Immature natural killer cell (primary cell): ENCODE data around the gene NADSYN1. TPM values are rescaled to one million over a fixed set of nuclear protein-coding genes. Genes with fewer than 3 reads are reported as not detected.

ENCODE experiments used
- DNase-seq, 3 donors: peaks; one replicate each; pipeline ENCODE4 v3.0.0; 2022; ENCODE audit warnings: mixed read lengths in 1 of 3
- H3K27ac Mint-ChIP-seq, 6 donors: one replicate each; pipeline ENCODE4 v1.8.0; 2020; ENCODE audit warnings: mixed read lengths in 6 of 6, mild to moderate bottlenecking in 5 of 6, inconsistent platforms in 4 of 6, moderate library complexity in 3 of 6
- H3K27me3 Mint-ChIP-seq, 3 donors: one replicate each; pipeline ENCODE4 v1.8.0; 2020 to 2021; ENCODE audit warnings: low read depth in 3 of 3, mild to moderate bottlenecking in 3 of 3, mixed read lengths in 3 of 3, moderate library complexity in 3 of 3, inconsistent platforms in 1 of 3
- H3K36me3 Mint-ChIP-seq, 3 donors: one replicate each; pipeline ENCODE4 v1.8.0; 2020; ENCODE audit warnings: mixed read lengths in 3 of 3, inconsistent platforms in 2 of 3, mild to moderate bottlenecking in 2 of 3
- H3K4me1 Mint-ChIP-seq, 2 donors: one replicate each; pipeline ENCODE4 v1.8.0; 2020; ENCODE audit warnings: inconsistent platforms in 2 of 2, mild to moderate bottlenecking in 2 of 2, mixed read lengths in 2 of 2, moderate library complexity in 1 of 2
- H3K4me3 Mint-ChIP-seq, 5 donors: one replicate each; pipeline ENCODE4 v1.8.0; 2020; ENCODE audit warnings: mild to moderate bottlenecking in 5 of 5, mixed read lengths in 5 of 5, inconsistent platforms in 3 of 5, moderate library complexity in 3 of 5
- H3K9me3 Mint-ChIP-seq, 6 donors: one replicate each; pipeline ENCODE4 v1.8.0; 2020; ENCODE audit warnings: mild to moderate bottlenecking in 6 of 6, mixed read lengths in 6 of 6, inconsistent platforms in 4 of 6, moderate library complexity in 3 of 6
- polyA plus RNA-seq, 3 donors: library from polyadenylated mRNA; unstranded; fragments of 300-500 nt; fragmentation: Illumina TruSeq; gene quantifications; one replicate each; pipeline ENCODE4 v1.2.3, GENCODE V29; 2021

NADSYN1 gene
- polyA plus RNA-seq, 3 donors from 2014 or later = 35.1 to 48.0 (median 37.1) TPM

DNA sequence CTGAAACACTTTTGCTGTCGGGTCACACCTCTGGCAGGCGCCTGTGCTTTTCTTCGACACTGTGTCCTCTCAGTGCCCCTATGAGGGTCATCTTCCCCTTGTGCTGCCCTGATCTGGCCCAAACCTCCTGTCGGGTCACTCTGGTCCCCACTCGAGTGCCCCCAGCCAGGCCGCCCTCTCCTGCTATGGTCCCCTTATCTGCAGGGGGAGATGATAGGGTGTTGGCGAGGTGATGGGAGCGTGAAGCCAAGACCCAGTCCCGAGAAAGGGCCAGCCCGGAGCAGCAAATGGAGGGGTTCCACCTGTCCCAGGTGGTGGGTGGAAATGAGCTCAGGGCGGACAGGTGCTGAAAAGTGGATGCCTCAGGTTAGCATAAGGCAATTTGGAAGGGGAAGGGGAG, 9.7 kb downstream of the NADSYN1 start:
- DNase-seq = no peak
- no peaks in the 10 kb centered on the region for H3K9me3 Mint-ChIP-seq
- peaks cover 8 to 20% of the 10 kb centered on the region in 2 donors for H3K4me1 Mint-ChIP-seq
- H3K27ac Mint-ChIP-seq = no peak overlapping the region
- no peak overlapping the region for H3K4me3 Mint-ChIP-seq
- H3K36me3 Mint-ChIP-seq = peaks cover 24 to 45% (median 34%) of the 10 kb centered on the region in 3 donors
- H3K27me3 Mint-ChIP-seq = peaks cover 0 to 6% (median 0%) of the 10 kb centered on the region in 3 donors

DNA sequence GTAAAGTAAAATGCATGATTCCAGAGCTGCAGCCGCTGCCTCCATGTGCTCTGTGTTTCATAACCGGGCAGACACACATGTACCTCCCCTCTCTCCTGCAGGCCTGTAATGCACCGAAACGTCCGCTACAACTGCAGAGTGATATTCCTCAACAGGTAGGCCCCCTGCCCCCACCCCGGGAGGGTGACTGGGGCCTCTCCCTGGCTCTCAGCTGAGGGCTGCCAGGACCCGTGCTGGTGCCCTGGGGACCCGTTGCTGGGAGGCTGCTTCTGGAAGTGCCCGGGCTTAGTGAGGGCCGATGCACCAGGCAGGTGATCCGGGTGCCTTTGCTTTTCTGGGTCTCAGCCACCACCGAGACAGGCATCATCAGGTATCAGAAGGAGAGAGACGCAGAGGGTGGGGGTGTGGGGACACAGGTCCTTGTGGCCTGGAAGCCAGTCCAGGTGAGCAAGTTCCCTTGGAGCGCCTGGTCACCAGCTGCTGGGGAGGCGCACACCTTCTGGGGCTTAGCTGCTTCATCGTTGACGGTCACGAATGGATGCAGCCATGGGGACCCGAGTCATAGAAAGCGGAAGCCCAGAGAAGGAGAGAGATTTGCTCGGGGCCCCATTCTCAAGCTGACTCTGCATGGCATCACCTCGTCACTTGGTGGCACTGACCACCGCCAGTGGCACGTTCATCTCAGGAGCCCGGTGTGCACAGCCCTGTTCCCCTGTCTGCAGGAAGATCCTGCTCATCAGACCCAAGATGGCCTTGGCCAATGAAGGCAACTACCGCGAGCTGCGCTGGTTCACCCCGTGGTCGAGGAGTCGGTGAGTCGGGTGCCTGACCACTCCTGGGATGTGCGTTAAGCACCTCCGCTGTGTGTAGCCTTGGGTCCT, 10.6 kb downstream of the NADSYN1 start:
- Mint-ChIP-seq H3K4me1 (peaks cover 8 to 17% of the 10 kb centered on the region in 2 donors), H3K27ac (no peak overlapping the region), H3K27me3 (peaks cover 0 to 6% (median 0%) of the 10 kb centered on the region in 3 donors), H3K9me3 (no peaks in the 10 kb centered on the region), H3K4me3 (no peak overlapping the region), H3K36me3 (peaks cover 25 to 49% (median 41%) of the 10 kb centered on the region in 3 donors)
- DNase-seq = no peak

DNA sequence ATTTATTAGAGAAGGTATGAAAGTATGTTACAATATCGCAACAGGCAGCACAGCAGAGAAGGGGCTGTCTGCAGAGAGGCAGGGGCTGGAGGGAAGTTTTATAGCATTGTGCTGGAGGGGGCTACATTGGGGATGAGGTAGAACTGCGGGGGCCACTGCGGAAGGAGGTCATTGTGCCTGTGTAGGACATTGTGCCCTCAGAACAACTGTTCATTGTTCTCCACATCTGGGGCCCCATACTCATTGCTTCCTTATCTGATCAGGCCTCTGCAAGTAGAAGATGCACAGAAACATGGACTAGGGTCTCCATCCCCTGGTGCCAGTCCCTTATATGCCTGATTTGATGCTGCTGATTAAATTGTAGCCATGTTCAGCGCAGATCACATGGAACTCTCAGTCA, 12.1 kb downstream of the NADSYN1 start:
- Mint-ChIP-seq H3K4me3 (no peak overlapping the region), H3K27me3 (peaks cover 0 to 3% (median 0%) of the 10 kb centered on the region in 3 donors), H3K27ac (peak overlapping the region in 1 of 6 donors; percentile 60), H3K9me3 (no peaks in the 10 kb centered on the region), H3K36me3 (peaks cover 29 to 47% (median 44%) of the 10 kb centered on the region in 3 donors), H3K4me1 (peaks cover 5 to 17% of the 10 kb centered on the region in 2 donors)
- no peak for DNase-seq

DNA sequence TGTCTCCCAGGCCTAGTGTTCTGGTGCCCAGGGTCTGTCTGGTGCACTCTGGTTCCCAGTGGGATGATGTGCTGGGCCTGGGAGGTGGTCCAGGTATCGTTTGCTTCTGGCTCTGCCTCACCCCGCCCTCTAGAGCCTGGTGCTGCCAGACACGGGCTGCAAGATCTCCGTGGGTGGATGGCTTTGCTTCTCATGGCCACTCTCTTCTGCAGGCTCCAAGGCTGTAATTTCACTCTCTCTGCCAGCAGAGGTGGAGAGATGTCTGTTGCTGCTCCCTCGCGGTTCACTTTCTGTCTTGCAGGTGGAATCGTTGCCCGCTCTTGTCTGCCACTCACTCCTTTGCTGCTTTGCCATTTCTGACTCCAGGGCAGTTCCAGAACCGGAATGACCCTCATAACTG, 13.4 kb downstream of the NADSYN1 start:
- DNase-seq = no peak
- Mint-ChIP-seq H3K4me1 (peaks cover 5 to 11% of the 10 kb centered on the region in 2 donors), H3K27ac (peak overlapping the region in 1 of 6 donors; percentile 28)

DNA sequence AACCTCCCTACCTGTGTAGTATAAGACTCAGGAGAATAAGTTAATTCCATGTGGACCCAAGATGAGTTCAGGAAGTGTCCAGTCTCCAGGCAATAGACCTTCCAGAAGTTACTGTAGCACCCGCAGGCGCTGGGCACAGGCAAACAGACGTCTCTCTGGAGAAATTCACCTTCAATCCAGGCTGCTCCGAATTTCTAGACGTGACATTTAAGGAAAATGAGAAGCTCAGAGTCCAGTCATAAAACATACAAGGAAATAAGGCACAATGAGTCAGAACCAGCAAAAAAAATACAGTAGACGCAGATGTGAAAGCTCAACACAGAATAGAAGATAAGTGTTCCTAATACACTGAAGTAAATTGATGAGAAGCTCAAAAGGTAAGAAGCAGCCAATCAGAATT, 14.2 kb downstream of the NADSYN1 start:
- DNase-seq = no peak
- H3K4me3 Mint-ChIP-seq = no peak overlapping the region
- peaks cover 5 to 11% of the 10 kb centered on the region in 2 donors for H3K4me1 Mint-ChIP-seq
- peaks cover 20 to 39% (median 33%) of the 10 kb centered on the region in 3 donors for H3K36me3 Mint-ChIP-seq
- H3K27ac Mint-ChIP-seq = peak overlapping the region in 1 of 6 donors; percentile 13
- H3K9me3 Mint-ChIP-seq = no peaks in the 10 kb centered on the region
- H3K27me3 Mint-ChIP-seq = peaks cover 0 to 3% (median 0%) of the 10 kb centered on the region in 3 donors

More for the DNA sequence above, 13.4 kb downstream of the NADSYN1 start:
- Mint-ChIP-seq H3K4me3 (no peak overlapping the region), H3K36me3 (peaks cover 20 to 37% (median 33%) of the 10 kb centered on the region in 3 donors), H3K9me3 (no peaks in the 10 kb centered on the region), H3K27me3 (peaks cover 0 to 3% (median 0%) of the 10 kb centered on the region in 3 donors)

DNA sequence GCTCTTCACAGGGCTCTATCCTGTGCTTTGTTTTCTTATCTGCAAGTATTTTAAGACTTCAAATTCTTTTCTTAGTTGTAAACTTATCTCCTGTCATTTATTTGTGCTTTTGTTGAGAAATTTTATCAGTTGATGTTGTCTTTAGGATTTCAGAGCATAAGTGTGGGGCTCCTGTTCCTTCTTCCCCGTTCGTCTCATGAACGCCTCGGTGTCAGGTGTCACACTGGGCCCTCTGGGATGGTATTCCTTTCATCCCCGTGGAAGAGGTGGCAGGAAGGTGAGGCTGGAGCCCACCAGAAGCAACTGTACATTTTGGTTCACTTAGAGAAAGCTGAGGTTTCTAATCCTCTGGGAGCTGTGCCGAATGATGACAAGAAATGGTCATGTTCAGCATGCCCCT, 17.9 kb downstream of the NADSYN1 start:
- no peak overlapping the region for H3K4me3 Mint-ChIP-seq
- no peak for DNase-seq
- H3K36me3 Mint-ChIP-seq = peaks cover 16 to 44% (median 24%) of the 10 kb centered on the region in 3 donors
- H3K9me3 Mint-ChIP-seq = no peaks in the 10 kb centered on the region
- H3K27ac Mint-ChIP-seq = no peak overlapping the region
- no peaks in the 10 kb centered on the region for H3K27me3 Mint-ChIP-seq
- peaks cover 2 to 5% of the 10 kb centered on the region in 2 donors for H3K4me1 Mint-ChIP-seq

DNA sequence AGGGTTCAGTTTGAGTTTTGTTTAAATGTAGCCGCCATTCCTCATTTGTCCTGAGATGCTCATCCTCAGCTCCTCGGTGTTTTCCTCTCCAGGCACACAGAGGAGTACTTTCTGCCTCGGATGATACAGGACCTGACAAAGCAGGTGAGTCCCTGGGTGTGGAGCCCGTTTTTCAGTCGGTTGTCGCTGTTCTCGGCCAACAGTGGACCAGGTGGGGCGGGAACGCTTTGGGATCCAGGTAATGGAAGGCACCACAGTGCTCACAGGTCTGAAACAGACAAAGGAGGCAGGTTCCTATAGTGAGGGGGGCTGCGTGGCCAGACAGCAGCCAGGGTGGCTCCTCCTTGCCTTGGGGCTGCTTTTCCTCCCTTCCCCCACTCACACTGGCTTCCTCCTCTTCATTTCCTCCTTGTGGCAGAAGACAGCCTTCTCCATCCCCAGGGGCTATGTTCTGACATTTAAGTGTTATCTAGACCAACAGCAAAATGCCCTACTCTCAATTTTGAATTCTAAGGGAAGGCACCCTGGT, 19.4 kb downstream of the NADSYN1 start:
- DNase-seq = no peak
- H3K27ac Mint-ChIP-seq = no peak overlapping the region

DNA sequence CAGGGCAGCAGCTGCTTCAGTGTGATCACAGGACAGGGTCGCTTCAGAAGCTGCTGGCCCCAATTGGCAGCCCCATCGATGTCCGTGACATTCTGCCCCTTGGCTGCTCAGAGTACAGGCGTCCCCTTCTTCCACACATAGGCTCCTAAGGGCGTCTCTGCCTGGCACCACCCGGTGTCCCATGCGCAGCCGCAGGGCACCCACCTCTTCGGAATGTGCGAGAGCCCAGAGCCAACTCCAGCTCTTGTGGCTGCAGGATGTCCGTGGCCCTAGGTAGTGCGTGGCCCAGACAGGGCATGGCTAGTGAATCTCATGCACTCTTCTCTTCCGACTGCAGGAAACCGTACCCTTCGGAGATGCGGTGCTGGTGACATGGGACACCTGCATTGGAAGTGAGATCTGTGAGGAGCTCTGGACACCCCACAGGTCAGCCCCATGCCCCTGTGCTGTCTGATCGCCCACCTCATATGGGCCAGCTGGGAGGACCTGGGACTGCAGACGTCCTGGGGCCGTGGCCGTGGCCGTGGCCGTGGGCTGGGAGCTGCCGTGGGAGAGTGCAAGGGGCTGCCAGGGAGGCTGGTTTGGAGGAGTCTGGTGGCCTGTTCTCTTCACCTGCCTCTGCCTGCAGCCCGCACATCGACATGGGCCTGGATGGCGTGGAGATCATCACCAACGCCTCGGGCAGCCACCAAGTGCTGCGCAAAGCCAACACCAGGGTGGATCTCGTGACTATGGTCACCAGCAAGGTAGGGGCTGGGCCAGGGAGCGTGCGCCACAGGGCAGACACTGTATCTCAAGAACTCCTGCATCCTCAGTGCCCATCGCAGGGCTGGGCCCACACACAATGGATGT, 20.2 kb downstream of the NADSYN1 start:
- peaks cover 0 to 2% (median 0%) of the 10 kb centered on the region in 3 donors for H3K27me3 Mint-ChIP-seq
- peaks cover 8 to 40% (median 9%) of the 10 kb centered on the region in 3 donors for H3K36me3 Mint-ChIP-seq
- H3K4me3 Mint-ChIP-seq = no peak overlapping the region
- no peaks in the 10 kb centered on the region for H3K4me1 Mint-ChIP-seq
- H3K9me3 Mint-ChIP-seq = no peaks in the 10 kb centered on the region
- H3K27ac Mint-ChIP-seq = no peak overlapping the region
- DNase-seq = no peak

More for the DNA sequence above, 19.4 kb downstream of the NADSYN1 start:
- peaks cover 8 to 43% (median 16%) of the 10 kb centered on the region in 3 donors for H3K36me3 Mint-ChIP-seq
- no peaks in the 10 kb centered on the region for H3K9me3 Mint-ChIP-seq
- H3K4me3 Mint-ChIP-seq = no peak overlapping the region
- H3K4me1 Mint-ChIP-seq = no peaks in the 10 kb centered on the region
- H3K27me3 Mint-ChIP-seq = peaks cover 0 to 2% (median 0%) of the 10 kb centered on the region in 3 donors

DNA sequence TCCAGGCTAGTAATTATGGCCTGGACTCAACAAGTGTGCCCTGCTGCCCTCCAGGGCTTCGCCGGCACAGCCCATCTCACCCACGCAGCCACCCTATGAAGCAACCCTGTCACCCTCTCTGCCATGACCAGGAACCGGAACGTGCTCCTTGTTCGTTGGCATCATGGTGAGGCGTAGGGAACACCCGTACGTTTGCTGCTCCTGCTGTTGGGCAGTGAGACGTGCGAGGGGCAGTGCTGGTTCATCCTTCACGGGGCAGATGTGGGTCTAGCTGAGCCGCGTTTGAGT, 20.7 kb downstream of the NADSYN1 start:
- no peaks in the 10 kb centered on the region for H3K4me1 Mint-ChIP-seq
- no peaks in the 10 kb centered on the region for H3K9me3 Mint-ChIP-seq
- DNase-seq = no peak
- H3K27me3 Mint-ChIP-seq = peaks cover 0 to 2% (median 0%) of the 10 kb centered on the region in 3 donors
- H3K27ac Mint-ChIP-seq = no peak overlapping the region
- H3K4me3 Mint-ChIP-seq = no peak overlapping the region
- peaks cover 5 to 36% (median 8%) of the 10 kb centered on the region in 3 donors for H3K36me3 Mint-ChIP-seq

DNA sequence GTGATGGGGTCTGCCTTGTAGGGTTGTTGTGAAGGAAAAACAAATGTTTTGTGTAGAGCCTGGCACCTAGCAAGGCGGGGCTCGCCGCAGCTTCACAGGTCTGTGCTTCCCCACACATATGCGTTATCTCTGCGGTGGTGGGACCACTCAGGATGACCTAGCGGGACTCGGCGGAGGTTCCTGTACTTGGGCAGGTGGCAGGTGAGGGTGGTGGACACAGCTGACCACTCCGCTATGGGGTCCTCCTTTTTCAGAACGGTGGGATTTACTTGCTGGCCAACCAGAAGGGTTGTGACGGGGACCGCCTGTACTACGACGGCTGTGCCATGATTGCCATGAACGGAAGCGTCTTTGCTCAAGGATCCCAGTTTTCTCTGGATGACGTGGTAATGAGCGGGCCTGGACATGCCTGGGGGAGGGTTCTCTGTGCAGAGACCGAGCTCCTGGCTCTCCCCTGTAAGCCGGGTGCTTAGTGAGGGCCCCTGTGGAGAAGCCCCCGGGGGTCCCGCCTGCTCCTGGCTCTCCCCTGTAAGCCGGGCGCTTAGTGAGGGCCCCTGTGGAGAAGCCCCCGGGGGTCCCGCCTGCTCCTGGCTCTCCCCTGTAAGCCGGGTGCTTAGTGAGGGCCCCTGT, 21.3 kb downstream of the NADSYN1 start:
- H3K4me3 Mint-ChIP-seq = no peak overlapping the region
- DNase-seq = no peak
- no peak overlapping the region for H3K27ac Mint-ChIP-seq
- H3K9me3 Mint-ChIP-seq = no peaks in the 10 kb centered on the region
- peaks cover 0 to 34% (median 5%) of the 10 kb centered on the region in 3 donors for H3K36me3 Mint-ChIP-seq
- H3K27me3 Mint-ChIP-seq = peaks cover 0 to 2% (median 0%) of the 10 kb centered on the region in 3 donors
- H3K4me1 Mint-ChIP-seq = no peaks in the 10 kb centered on the region

DNA sequence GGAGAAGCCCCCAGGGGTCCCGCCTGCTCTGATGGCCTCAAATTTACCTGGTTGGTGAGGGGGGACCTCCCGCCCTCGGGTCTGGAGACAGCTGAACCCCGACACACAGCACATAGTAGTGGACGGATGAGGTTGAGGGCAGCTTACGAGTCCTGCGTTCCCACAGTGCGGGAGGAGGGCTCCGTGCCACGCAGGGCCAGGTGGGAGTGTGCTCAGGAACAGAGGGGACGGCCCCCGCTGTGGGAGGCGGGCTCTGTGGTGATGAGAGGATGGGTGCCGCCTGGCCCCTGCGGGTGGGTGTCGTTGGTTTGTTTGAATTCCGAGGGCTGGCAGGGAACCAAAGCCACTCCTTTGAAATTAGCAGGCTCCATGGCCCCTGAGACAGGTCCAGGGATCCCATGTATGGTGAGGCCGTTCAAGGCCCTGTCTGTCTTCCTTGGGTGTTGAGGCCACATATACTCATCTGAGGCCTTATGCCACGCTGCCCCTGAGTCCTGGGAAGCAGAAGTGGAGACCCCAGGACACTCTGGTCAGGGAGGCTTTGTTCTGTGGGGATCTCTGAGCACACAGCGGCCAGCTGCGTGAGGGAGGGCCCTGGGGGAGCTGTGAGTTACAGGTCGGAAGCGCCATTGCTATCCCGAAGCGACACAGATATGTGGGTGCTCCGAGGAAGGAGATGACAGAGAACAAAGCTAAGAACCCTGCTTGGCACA, 21.9 kb downstream of the NADSYN1 start:
- H3K9me3 Mint-ChIP-seq = no peaks in the 10 kb centered on the region
- no peak overlapping the region for H3K27ac Mint-ChIP-seq
- H3K4me3 Mint-ChIP-seq = no peak overlapping the region
- peaks cover 6 to 41% (median 8%) of the 10 kb centered on the region in 3 donors for H3K36me3 Mint-ChIP-seq
- DNase-seq = no peak
- no peaks in the 10 kb centered on the region for H3K4me1 Mint-ChIP-seq
- peaks cover 0 to 2% (median 0%) of the 10 kb centered on the region in 3 donors for H3K27me3 Mint-ChIP-seq

DNA sequence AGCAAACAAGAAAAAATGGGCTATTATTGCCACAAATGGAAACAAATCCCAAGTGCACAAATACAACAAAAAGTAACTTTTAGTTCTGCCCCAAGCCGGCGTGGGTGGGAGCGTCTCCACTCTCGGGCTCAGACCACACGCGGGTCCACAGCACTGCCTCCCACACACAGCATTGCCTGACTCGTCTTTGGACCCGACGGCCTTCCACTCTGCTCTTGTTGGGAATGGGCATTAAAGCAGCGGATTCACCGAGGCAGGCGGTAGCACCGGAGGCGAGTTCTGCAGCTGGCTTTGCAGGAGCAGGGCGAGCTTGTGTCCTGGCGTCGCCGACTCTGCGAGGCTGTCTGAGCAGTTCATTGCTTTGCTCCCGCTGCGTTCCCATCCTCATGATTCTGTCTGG, 23.0 kb downstream of the NADSYN1 start:
- no peak for DNase-seq
- Mint-ChIP-seq H3K27ac (no peak overlapping the region), H3K4me1 (no peaks in the 10 kb centered on the region), H3K9me3 (no peaks in the 10 kb centered on the region), H3K27me3 (peaks cover 0 to 2% (median 0%) of the 10 kb centered on the region in 3 donors), H3K36me3 (peaks cover 8 to 43% (median 9%) of the 10 kb centered on the region in 3 donors), H3K4me3 (no peak overlapping the region)
